HFF-Myc (cell line): ENCODE data around the gene VEGFC.

Experiments used
- DNase-seq: peaks from one replicate; pipeline ENCODE4 v3.0.0-alpha.2; 2011; ENCODE audit warnings: low read depth; ENCODE audit errors: extremely low read depth
- H3K4me3 ChIP-seq: replicated peaks from 2 replicates; pipeline ENCODE4 v1.5.1; 2011; ENCODE audit warnings: low read depth, mild to moderate bottlenecking, control low read depth, low read length
- CTCF ChIP-seq: IDR thresholded peaks from 2 replicates; pipeline ENCODE4 v1.5.1; 2012; ENCODE audit warnings: mild to moderate bottlenecking, low read depth, low read length, control low read depth; ENCODE audit errors: missing control alignments

VEGFC gene

GRCh38 chr4:176791591-176792325 lies 964 bp downstream of the VEGFC start:
- H3K4me3 ChIP-seq = peak overlapping the region; percentile 70
- no peak for DNase-seq
- no peak for TF ChIP-seq CTCF

GRCh38 chr4:176790398-176790797 lies 2.3 kb downstream of the VEGFC start:
- no peak for TF ChIP-seq CTCF
- H3K4me3 ChIP-seq = peak overlapping the region; percentile 70
- no peak for DNase-seq

GRCh38 chr4:176789955-176790354 lies 2.8 kb downstream of the VEGFC start:
- peak; percentile 64 for TF ChIP-seq CTCF
- DNase-seq = peak; percentile 87
- H3K4me3 ChIP-seq = peak overlapping the region; percentile 70

- peak overlapping the region; percentile 70 for H3K4me3 ChIP-seq
- no peak for DNase-seq
- TF ChIP-seq CTCF = no peak
Measured at GRCh38 chr4:176788971-176789370, 3.8 kb downstream of the VEGFC start.

GRCh38 chr4:176788248-176788647 lies 4.5 kb downstream of the VEGFC start:
- H3K4me3 ChIP-seq = peak overlapping the region; percentile 70
- DNase-seq = no peak
- TF ChIP-seq CTCF = no peak

GRCh38 chr4:176784816-176785215 lies 7.9 kb downstream of the VEGFC start:
- no peak for TF ChIP-seq CTCF
- no peak overlapping the region for H3K4me3 ChIP-seq
- DNase-seq = no peak

GRCh38 chr4:176782794-176783193 lies 9.9 kb downstream of the VEGFC start:
- H3K4me3 ChIP-seq = no peak overlapping the region
- no peak for DNase-seq
- no peak for TF ChIP-seq CTCF
